Neuronal stem cell (in vitro differentiated cells): ENCODE results near the gene RASL11A.

ENCODE experiments used
- DNase-seq: peaks from one replicate; pipeline ENCODE4 v3.0.0-alpha.2; 2013; ENCODE audit warnings: low spot score
- H2AFZ ChIP-seq: one replicate; pipeline ENCODE4 v1.6.1; 2013; ENCODE audit warnings: mild to moderate bottlenecking, low read length, inconsistent platforms
- H2AK5ac ChIP-seq: 2 replicates; pipeline ENCODE4 v1.6.1; 2013; ENCODE audit warnings: low read depth, mild to moderate bottlenecking, inconsistent platforms, low read length, moderate library complexity, mixed read lengths
- H2BK120ac ChIP-seq: 2 replicates; pipeline ENCODE4 v1.6.1; 2013; ENCODE audit warnings: low read depth, mild to moderate bottlenecking, inconsistent platforms, low read length, moderate library complexity, mixed read lengths
- H2BK12ac ChIP-seq: one replicate; pipeline ENCODE4 v1.6.1; 2013; ENCODE audit warnings: low read length, inconsistent platforms
- H2BK15ac ChIP-seq: 2 replicates; pipeline ENCODE4 v1.6.1; 2013; ENCODE audit warnings: mild to moderate bottlenecking, low read length, inconsistent platforms, mixed read lengths
- H2BK5ac ChIP-seq: one replicate; pipeline ENCODE4 v1.6.1; 2013; ENCODE audit warnings: inconsistent platforms, mild to moderate bottlenecking, low read length, moderate library complexity
- H3K14ac ChIP-seq: one replicate; pipeline ENCODE4 v1.6.1; 2013; ENCODE audit warnings: low read length, inconsistent platforms
- H3K18ac ChIP-seq: 2 replicates; pipeline ENCODE4 v1.6.1; 2013; ENCODE audit warnings: low read length, inconsistent platforms
- H3K23ac ChIP-seq: 2 replicates; pipeline ENCODE4 v1.6.1; 2013; ENCODE audit warnings: low read depth, mild to moderate bottlenecking, mixed read lengths, low read length, inconsistent platforms; ENCODE audit not compliant: poor library complexity
- H3K27ac ChIP-seq: replicated peaks from 3 replicates; pipeline ENCODE4 v1.5.1; 2013; ENCODE audit warnings: low read length, inconsistent platforms
- H3K27me3 ChIP-seq, 3 experiments: 2 replicates each; pipeline ENCODE4 v1.6.1; 2013; ENCODE audit warnings: low read length in 3 of 3, mild to moderate bottlenecking in 2 of 3, inconsistent platforms in 1 of 3, low read depth in 1 of 3, mixed read lengths in 1 of 3, moderate library complexity in 1 of 3; ENCODE audit not compliant: control insufficient read depth in 3 of 3, insufficient read depth in 3 of 3
- H3K36me3 ChIP-seq, 2 donors: replicated peaks in 1 of 2; 2 replicates each; pipeline ENCODE4 v1.6.1; 2013; ENCODE audit warnings: low read length in 2 of 2; ENCODE audit not compliant: control insufficient read depth in 2 of 2, insufficient read depth in 2 of 2
- H3K4ac ChIP-seq: 2 replicates; pipeline ENCODE4 v1.6.1; 2013; ENCODE audit warnings: inconsistent platforms, mild to moderate bottlenecking, low read length, moderate library complexity
- H3K4me1 ChIP-seq, 2 donors: 1 replicate in 1 of 2; 2 replicates in 1 of 2; pipeline ENCODE4 v1.6.1; 2013; ENCODE audit warnings: low read length in 2 of 2, low read depth in 1 of 2; ENCODE audit not compliant: control insufficient read depth in 2 of 2, insufficient read depth in 1 of 2
- H3K4me2 ChIP-seq: one replicate; pipeline ENCODE4 v1.6.1; 2013; ENCODE audit warnings: mild to moderate bottlenecking, low read length, inconsistent platforms; ENCODE audit not compliant: insufficient read depth, poor library complexity, severe bottlenecking
- H3K4me3 ChIP-seq, 2 donors: 2 replicates each; pipeline ENCODE4 v1.5.1; 2013; ENCODE audit warnings: low read length in 2 of 2, mild to moderate bottlenecking in 2 of 2, inconsistent platforms in 1 of 2, moderate library complexity in 1 of 2
- H3K79me1 ChIP-seq: one replicate; pipeline ENCODE4 v1.6.1; 2013; ENCODE audit warnings: low read depth, mild to moderate bottlenecking, inconsistent platforms, low read length, moderate library complexity
- H3K9ac ChIP-seq: one replicate; pipeline ENCODE4 v1.6.1; 2013; ENCODE audit warnings: mild to moderate bottlenecking, low read depth, low read length, inconsistent platforms; ENCODE audit not compliant: poor library complexity
- H3K9me3 ChIP-seq, 2 donors: replicated peaks in 1 of 2; 2 replicates each; pipeline versions ENCODE3 to v1.6.1; 2013; ENCODE audit warnings: low read length in 2 of 2, mild to moderate bottlenecking in 2 of 2, inconsistent platforms in 1 of 2, low read depth in 1 of 2, mixed read lengths in 1 of 2, moderate library complexity in 1 of 2; ENCODE audit not compliant: control insufficient read depth in 2 of 2, insufficient read depth in 1 of 2
- H4K8ac ChIP-seq: one replicate; pipeline ENCODE4 v1.6.1; 2013; ENCODE audit warnings: low read depth, mild to moderate bottlenecking, inconsistent platforms, low read length, moderate library complexity
- H4K91ac ChIP-seq: one replicate; pipeline ENCODE4 v1.6.1; 2013; ENCODE audit warnings: low read length, low read depth, mild to moderate bottlenecking, inconsistent platforms; ENCODE audit not compliant: poor library complexity
- WGBS, 2 donors: extraction: QIAGEN DNeasy Blood & Tissue Kit; methylation state at CpG; one replicate each; pipeline ENCODE4 v1.1.7; 2013; ENCODE audit warnings: missing lambda C conversion rate in 2 of 2, mixed read lengths in 1 of 2; ENCODE audit not compliant: insufficient read length in 2 of 2, insufficient replicate concordance in 1 of 2; ENCODE audit errors: extremely low coverage in 2 of 2; 5-methylcytosine and 5-hydroxymethylcytosine counted together

Gene RASL11A

DNA sequence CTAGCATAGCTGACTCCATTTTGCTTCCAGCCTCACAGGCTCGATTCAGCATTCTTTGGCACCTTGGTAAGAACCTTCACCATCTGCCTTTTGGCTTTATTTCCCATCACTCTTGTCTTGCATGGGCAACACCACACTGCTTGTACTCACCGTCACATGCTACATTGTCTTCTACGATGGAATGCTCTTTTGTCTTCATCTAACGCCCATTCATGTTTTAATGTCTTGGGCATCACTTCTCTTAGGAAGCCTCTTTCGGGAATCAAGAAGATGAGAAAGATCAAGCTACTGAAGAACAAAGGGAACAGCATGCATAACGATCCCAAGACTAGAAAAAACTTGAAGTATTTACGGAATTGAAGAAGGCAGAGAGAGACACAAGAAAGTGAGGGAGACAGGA lies 25.0 kb upstream of the RASL11A start:
- H2BK5ac ChIP-seq: no peak overlapping the region
- H3K9me3 ChIP-seq: no peaks in the 10 kb centered on the region
- H3K4ac ChIP-seq: no peak overlapping the region
- H2AK5ac ChIP-seq: no peak overlapping the region
- no peak overlapping the region for H3K4me2 ChIP-seq
- H3K27ac ChIP-seq: no peak overlapping the region
- no peaks in the 10 kb centered on the region for H3K27me3 ChIP-seq
- WGBS, 2 donors: no CpG with 5 or more reads among the region's 7 CpGs
- H3K18ac ChIP-seq: no peak overlapping the region
- no peak overlapping the region for H3K9ac ChIP-seq
- no peak overlapping the region for H2AFZ ChIP-seq
- no peak for DNase-seq
- H3K79me1 ChIP-seq: no peaks in the 10 kb centered on the region
- H2BK120ac ChIP-seq: no peak overlapping the region
- no peaks in the 10 kb centered on the region for H3K4me1 ChIP-seq
- H2BK12ac ChIP-seq: no peak overlapping the region
- H2BK15ac ChIP-seq: no peak overlapping the region
- no peak overlapping the region for H3K23ac ChIP-seq
- peaks cover 0 to 27% of the 10 kb centered on the region in 2 donors for H3K36me3 ChIP-seq
- no peak overlapping the region for H3K4me3 ChIP-seq
- H4K8ac ChIP-seq: no peak overlapping the region
- H4K91ac ChIP-seq: no peak overlapping the region
- H3K14ac ChIP-seq: no peak overlapping the region

DNA sequence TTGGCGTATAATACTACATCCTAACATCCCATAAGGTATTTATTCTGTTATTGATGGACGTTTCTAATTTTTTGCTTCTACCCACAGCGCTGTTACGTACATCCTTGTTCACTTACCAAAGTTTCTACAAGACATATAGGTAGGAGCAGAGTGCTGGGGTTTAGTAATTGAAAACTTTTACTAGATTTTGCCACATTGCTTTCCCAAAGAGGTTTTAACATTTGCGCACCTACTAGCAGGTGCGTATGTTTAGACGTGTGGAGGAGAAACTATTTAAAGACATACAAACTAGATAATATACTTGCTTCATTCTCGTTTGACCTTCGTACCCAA lies 19.8 kb upstream of the RASL11A start:
- H3K79me1 ChIP-seq: no peaks in the 10 kb centered on the region
- no peak overlapping the region for H4K91ac ChIP-seq
- peak overlapping the region; percentile 65 for H3K4me2 ChIP-seq
- no peak overlapping the region for H3K27ac ChIP-seq
- peak overlapping the region; percentile 88 for H2AFZ ChIP-seq
- no peak overlapping the region for H4K8ac ChIP-seq
- no peak overlapping the region for H3K18ac ChIP-seq
- H2BK120ac ChIP-seq: no peak overlapping the region
- no peak overlapping the region for H3K14ac ChIP-seq
- no peaks in the 10 kb centered on the region for H3K27me3 ChIP-seq
- H3K4me3 ChIP-seq: peak overlapping the region; percentile 92 to 100
- H3K36me3 ChIP-seq: peaks cover 4 to 39% of the 10 kb centered on the region in 2 donors
- no peak overlapping the region for H3K9ac ChIP-seq
- no peak overlapping the region for H2BK15ac ChIP-seq
- no peak for DNase-seq
- H3K23ac ChIP-seq: no peak overlapping the region
- H2BK5ac ChIP-seq: no peak overlapping the region
- no peak overlapping the region for H2BK12ac ChIP-seq
- H3K4ac ChIP-seq: no peak overlapping the region
- no peak overlapping the region for H2AK5ac ChIP-seq
- peaks cover 0 to 2% of the 10 kb centered on the region in 2 donors for H3K4me1 ChIP-seq
- H3K9me3 ChIP-seq: no peaks in the 10 kb centered on the region
- no CpG with 5 or more reads among the region's 9 CpGs for WGBS, 2 donors

DNA sequence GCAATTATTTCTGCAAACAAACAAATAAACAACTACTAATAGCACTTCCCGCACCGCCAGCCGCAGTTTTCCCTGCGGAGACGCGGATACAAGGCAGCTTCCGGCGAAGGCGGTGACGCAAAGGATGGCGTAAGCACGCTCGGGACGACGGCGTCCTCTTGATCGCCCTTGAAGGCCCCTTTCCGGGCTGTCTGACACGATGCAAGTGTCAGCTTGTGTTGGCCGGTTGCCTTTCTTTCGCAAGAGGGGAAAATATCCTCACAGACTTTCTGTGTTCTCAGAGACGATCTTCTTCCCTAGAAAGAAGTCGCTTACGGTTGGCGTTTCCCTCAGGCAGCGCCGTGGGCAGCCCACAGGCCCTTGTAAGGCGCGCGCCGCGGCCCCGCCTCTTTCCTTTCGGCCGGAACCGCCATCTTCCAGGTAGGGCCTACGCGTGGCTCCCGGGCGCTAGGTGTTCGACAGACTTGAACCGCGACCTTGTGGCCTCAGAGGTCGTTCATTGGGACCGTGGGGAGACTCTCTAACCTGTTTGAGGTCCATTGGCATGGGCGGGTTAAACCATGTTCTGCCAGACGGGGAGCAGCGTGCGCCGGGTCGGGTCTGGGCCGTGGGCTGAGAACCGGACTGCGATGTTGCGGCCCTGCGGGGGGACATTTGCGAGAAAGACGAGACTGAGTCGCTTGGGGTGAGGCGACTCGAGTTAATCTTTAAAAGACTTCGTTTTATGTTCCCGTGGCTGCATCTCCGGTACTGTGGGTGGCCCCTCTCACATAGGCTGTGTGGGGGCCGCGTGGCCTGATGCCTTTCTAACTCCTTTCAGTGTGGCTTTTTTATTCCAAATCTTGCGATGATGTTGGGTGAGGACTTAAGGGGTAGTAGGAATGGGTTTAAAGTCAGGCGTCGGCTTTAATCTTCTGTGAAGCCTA lies 19.2 kb upstream of the RASL11A start, which contains the start of gene RPL21:
Gene RPL21 (plus strand): TSS at position 393 of the 926 bp plus-strand sequence. CDS start 2,219 bp downstream, outside the sequence.
- H2AK5ac ChIP-seq: peak within 1 kb of the TSS; percentile 100
- H4K8ac ChIP-seq: peak within 1 kb of the TSS; percentile 99
- WGBS, 2 donors: no CpG with 5 or more reads among the region's 69 CpGs
- H3K79me1 ChIP-seq: no peaks in the 10 kb centered on the region
- H3K18ac ChIP-seq: peak within 1 kb of the TSS; percentile 96
- H3K9ac ChIP-seq: peak within 1 kb of the TSS; percentile 99
- no peaks in the 10 kb centered on the region for H3K9me3 ChIP-seq
- H2AFZ ChIP-seq: peak within 1 kb of the TSS; percentile 88
- H3K4ac ChIP-seq: peak within 1 kb of the TSS; percentile 89
- no peaks in the 10 kb centered on the region for H3K27me3 ChIP-seq
- H3K4me3 ChIP-seq: peak within 1 kb of the TSS; percentile 92 to 100
- H2BK120ac ChIP-seq: peak within 1 kb of the TSS; percentile 66
- peak within 1 kb of the TSS; percentile 100 for H3K14ac ChIP-seq
- peak; percentile 86 for DNase-seq
- no peak within 1 kb of the TSS for H2BK15ac ChIP-seq
- no peak within 1 kb of the TSS for H4K91ac ChIP-seq
- peaks cover 4 to 43% of the 10 kb centered on the region in 2 donors for H3K36me3 ChIP-seq
- peak within 1 kb of the TSS; percentile 55 for H3K27ac ChIP-seq
- H3K23ac ChIP-seq: peak within 1 kb of the TSS; percentile 96
- H2BK12ac ChIP-seq: no peak within 1 kb of the TSS
- peak within 1 kb of the TSS; percentile 65 for H3K4me2 ChIP-seq
- H3K4me1 ChIP-seq: peaks cover 0 to 2% of the 10 kb centered on the region in 2 donors
- peak within 1 kb of the TSS; percentile 96 for H2BK5ac ChIP-seq

DNA sequence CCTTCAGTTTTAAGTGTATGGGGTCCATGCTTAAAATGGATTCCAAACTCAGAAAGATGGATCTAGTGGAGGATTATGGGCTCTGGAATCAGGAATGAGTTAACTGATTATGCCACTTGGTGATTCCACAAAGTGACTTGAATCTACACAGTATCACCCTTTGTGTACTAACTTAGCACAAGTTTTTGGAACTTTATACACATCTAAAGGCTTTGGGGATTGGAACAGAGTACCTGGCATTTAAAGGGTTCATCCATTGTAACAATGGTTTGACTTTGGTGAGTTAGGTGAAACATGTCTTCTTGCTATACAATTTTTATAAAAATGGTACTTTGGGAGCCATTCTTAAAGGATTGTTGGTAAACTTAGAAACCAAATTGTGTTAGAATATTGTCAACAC lies 18.2 kb upstream of the RASL11A start:
- Histone ChIP-seq H3K9ac (no peak overlapping the region), H3K27ac (no peak overlapping the region), H3K9me3 (no peaks in the 10 kb centered on the region), H2BK12ac (no peak overlapping the region), H3K36me3 (peaks cover 7 to 53% of the 10 kb centered on the region in 2 donors), H4K91ac (no peak overlapping the region), H2AK5ac (no peak overlapping the region), H3K4me2 (peak overlapping the region; percentile 65), H3K14ac (no peak overlapping the region), H4K8ac (no peak overlapping the region), H3K4ac (no peak overlapping the region), H3K4me1 (peaks cover 0 to 2% of the 10 kb centered on the region in 2 donors), H2BK5ac (no peak overlapping the region), H3K4me3 (peak overlapping the region; percentile 92 to 100), H3K18ac (no peak overlapping the region), H2BK15ac (no peak overlapping the region), H2BK120ac (no peak overlapping the region), H3K23ac (no peak overlapping the region), H3K27me3 (no peaks in the 10 kb centered on the region), H2AFZ (no peak overlapping the region), H3K79me1 (no peaks in the 10 kb centered on the region)
- DNase-seq: no peak
